Kidney (tissue), 14 donors: Measurements from ENCODE around the gene XPNPEP2. TPM values are rescaled to one million over a fixed set of nuclear protein-coding genes. Genes with fewer than 3 reads are reported as not detected.

Experiments used
- DNase-seq, 5 donors: peaks; one replicate each; pipeline ENCODE4 v3.0.0-alpha.2; 2013 to 2020
- FAIRE-seq: peaks from 2 replicates; lab custom pipeline; 2012; peaks lifted over from hg19 to GRCh38; lab: Jason Lieb, UNC
- H3K27ac ChIP-seq, 2 donors: one replicate each; pipeline ENCODE4 v1.7.0; 2013; ENCODE audit warnings: low read depth in 2 of 2, low read length in 2 of 2, inconsistent platforms in 1 of 2
- H3K27me3 ChIP-seq: one replicate; pipeline ENCODE4 v1.7.1; 2013; ENCODE audit warnings: low read length, inconsistent platforms; ENCODE audit not compliant: control insufficient read depth, insufficient read depth
- H3K36me3 ChIP-seq, 3 donors: one replicate each; pipeline versions ENCODE4 v1.7.0 to v1.7.1; 2013; ENCODE audit warnings: low read length in 3 of 3, control low read depth in 1 of 3, inconsistent platforms in 1 of 3; ENCODE audit not compliant: insufficient read depth in 3 of 3, control insufficient read depth in 2 of 3
- H3K4me1 ChIP-seq, 3 donors: one replicate each; pipeline versions ENCODE4 v1.7.0 to v1.7.1; 2013; ENCODE audit warnings: low read length in 3 of 3, inconsistent platforms in 1 of 3, low read depth in 1 of 3; ENCODE audit not compliant: control insufficient read depth in 2 of 3, insufficient read depth in 2 of 3
- H3K4me3 ChIP-seq, 3 donors: one replicate each; pipeline versions ENCODE4 v1.7.0 to v1.8.1; 2013; ENCODE audit warnings: low read length in 3 of 3, control low read depth in 1 of 3, inconsistent platforms in 1 of 3
- H3K9ac ChIP-seq, 3 donors: one replicate each; pipeline versions ENCODE4 v1.7.0 to v1.7.1; 2013; ENCODE audit warnings: low read length in 3 of 3, control low read depth in 1 of 3, inconsistent platforms in 1 of 3
- H3K9me3 ChIP-seq, 3 donors: one replicate each; pipeline versions ENCODE4 v1.7.0 to v1.7.1; 2013; ENCODE audit warnings: low read length in 3 of 3, control low read depth in 1 of 3, inconsistent platforms in 1 of 3; ENCODE audit not compliant: control insufficient read depth in 2 of 3, insufficient read depth in 1 of 3
- intact Hi-C: fragments of 100-400 bp; cut with DNase I; formaldehyde crosslinking; loops from one replicate; pipeline ENCODE4 v1.11.1; 2022
- polyA plus RNA-seq: library from polyadenylated mRNA; stranded (reverse); fragments of 350-450 nt; fragmentation: Illumina TruSeq; extraction: RNeasy Lipid Tissue Mini Kit (QIAGEN cat#74804); gene quantifications from one replicate; pipeline ENCODE4 v1.2.3, GENCODE V29; 2014; ENCODE audit warnings: low read depth, low replicate concordance; ENCODE audit not compliant: insufficient read depth
- total RNA-seq: library from RNA; stranded (reverse); fragmentation: NEBNext Ultra II Directional; extraction: Animal tissue kit (Norgen Biotek cat#: 25700); gene quantifications from one replicate; pipeline ENCODE4 v1.2.1, GENCODE V29; 2021
- TF ChIP-seq, protein P1 (sequence below): IDR thresholded peaks from 3 replicates; pipeline ENCODE4 v1.5.1; 2012; ENCODE audit warnings: mild to moderate bottlenecking, moderate library complexity, borderline replicate concordance; ENCODE audit not compliant: insufficient read depth; ENCODE audit errors: extremely low read depth
- donor health status: control.
- donor health status: control.
- donor health status: control.
- donor health status: control.
- donor health status: control.
- donor health status: DM: yes; HTN: yes; CAD: no.
- donor health status: Normal renal cell carcinoma (clear cell type).

XPNPEP2 gene
- total and polyA plus RNA-seq, 2 donors from 2014 or later, result 2.0 to 78.6 TPM

DNA sequence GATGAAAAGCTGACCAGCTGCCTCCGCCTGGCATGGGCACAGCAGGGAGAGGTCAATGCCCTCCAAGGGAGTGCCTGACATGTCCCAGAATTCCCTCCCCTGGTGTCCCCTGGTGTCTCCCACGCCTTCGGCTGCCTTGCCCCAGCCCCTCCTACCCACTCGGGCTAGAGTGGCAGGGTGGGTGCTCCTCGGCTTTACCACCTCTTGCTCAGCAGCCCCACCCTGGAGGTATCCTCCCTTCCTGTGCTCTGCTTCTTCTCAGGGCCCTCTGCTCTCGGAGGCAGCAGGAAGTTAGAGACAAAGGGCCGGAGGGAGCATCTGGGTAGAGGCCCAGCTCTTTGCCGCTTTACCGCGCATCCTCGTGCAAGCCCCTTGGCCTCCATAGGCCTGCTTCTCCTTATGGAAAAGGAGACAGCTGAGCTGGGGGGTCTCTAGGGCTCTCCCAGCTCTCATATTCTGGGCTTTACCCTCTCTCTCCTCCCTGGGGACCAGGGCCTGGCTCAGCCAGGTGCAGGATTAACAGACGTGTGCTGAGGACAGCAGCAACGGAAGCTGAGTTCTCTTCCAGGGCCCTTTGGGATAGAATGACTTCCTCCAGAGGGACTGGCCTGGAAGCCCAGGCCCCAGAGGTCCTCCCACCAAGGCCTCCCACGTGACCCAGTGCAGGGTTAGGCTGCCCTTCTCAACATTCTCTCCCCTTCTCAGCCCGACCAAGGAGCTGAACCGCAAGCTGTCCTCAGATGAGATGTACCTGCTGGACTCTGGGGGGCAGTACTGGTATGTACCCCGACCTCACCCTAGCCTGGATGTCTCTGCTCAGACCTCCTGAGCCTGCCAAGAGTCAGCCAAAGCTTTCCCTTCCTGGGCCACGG lies 17.2 kb downstream of the XPNPEP2 start:
- no peak overlapping the region for H3K4me3 ChIP-seq
- TF ChIP-seq, protein P1, sequence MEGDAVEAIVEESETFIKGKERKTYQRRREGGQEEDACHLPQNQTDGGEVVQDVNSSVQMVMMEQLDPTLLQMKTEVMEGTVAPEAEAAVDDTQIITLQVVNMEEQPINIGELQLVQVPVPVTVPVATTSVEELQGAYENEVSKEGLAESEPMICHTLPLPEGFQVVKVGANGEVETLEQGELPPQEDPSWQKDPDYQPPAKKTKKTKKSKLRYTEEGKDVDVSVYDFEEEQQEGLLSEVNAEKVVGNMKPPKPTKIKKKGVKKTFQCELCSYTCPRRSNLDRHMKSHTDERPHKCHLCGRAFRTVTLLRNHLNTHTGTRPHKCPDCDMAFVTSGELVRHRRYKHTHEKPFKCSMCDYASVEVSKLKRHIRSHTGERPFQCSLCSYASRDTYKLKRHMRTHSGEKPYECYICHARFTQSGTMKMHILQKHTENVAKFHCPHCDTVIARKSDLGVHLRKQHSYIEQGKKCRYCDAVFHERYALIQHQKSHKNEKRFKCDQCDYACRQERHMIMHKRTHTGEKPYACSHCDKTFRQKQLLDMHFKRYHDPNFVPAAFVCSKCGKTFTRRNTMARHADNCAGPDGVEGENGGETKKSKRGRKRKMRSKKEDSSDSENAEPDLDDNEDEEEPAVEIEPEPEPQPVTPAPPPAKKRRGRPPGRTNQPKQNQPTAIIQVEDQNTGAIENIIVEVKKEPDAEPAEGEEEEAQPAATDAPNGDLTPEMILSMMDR, result no peak
- H3K27ac ChIP-seq, result no peak overlapping the region
- FAIRE-seq, result no peak
- H3K9me3 ChIP-seq, result no peaks in the 10 kb centered on the region
- DNase-seq, result peak in 1 of 5 donors; percentile 22
- H3K4me1 ChIP-seq, result no peaks in the 10 kb centered on the region
- intact Hi-C loops, result no loop called here
- no peaks in the 10 kb centered on the region for H3K27me3 ChIP-seq
- H3K9ac ChIP-seq, result no peak overlapping the region
- no peaks in the 10 kb centered on the region for H3K36me3 ChIP-seq

GRCh38 chrX:129759576-129760061 lies 20.8 kb downstream of the XPNPEP2 start:
- Histone ChIP-seq H3K36me3 (no peaks in the 10 kb centered on the region), H3K27ac (no peak overlapping the region), H3K27me3 (no peaks in the 10 kb centered on the region), H3K9ac (no peak overlapping the region), H3K4me1 (no peaks in the 10 kb centered on the region), H3K9me3 (no peaks in the 10 kb centered on the region), H3K4me3 (no peak overlapping the region)
- TF ChIP-seq, protein P1, result no peak
- intact Hi-C loops, result no loop called here
- peak; percentile 17 for FAIRE-seq
- peak in 2 of 5 donors; percentile 50 to 71 for DNase-seq

GRCh38 chrX:129760155-129760554 lies 21.4 kb downstream of the XPNPEP2 start:
- H3K27ac ChIP-seq, result no peak overlapping the region
- no peaks in the 10 kb centered on the region for H3K36me3 ChIP-seq
- H3K9me3 ChIP-seq, result no peaks in the 10 kb centered on the region
- no peaks in the 10 kb centered on the region for H3K27me3 ChIP-seq
- FAIRE-seq (no peak), DNase-seq (peak in 1 of 5 donors; percentile 54)
- H3K4me3 ChIP-seq, result no peak overlapping the region
- TF ChIP-seq, protein P1, result no peak
- intact Hi-C loops, result no loop called here
- no peak overlapping the region for H3K9ac ChIP-seq
- no peaks in the 10 kb centered on the region for H3K4me1 ChIP-seq
